ENCODE results near the gene C11orf58.

C11orf58 gene

DNA sequence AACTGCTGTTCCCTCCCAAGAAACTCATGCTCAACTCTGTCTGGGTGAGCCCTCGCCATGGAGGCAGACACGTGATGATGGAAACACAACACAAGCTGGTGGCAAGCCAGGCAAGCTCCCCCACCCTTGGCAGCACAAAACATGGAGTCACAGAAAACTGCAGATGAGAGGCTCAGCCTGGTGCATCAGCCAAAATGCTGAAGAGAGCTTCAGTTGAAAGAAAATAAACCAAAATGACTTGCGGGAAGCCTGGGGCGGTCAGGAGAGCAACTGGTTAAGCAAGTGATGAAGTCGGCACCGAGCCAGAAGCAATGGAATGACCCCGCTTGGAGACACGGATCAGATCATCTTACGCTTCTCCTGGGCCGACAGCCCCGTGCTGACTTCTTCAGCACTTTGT, 68.3 kb downstream of the C11orf58 start:
- no peak for DNase-seq

DNA sequence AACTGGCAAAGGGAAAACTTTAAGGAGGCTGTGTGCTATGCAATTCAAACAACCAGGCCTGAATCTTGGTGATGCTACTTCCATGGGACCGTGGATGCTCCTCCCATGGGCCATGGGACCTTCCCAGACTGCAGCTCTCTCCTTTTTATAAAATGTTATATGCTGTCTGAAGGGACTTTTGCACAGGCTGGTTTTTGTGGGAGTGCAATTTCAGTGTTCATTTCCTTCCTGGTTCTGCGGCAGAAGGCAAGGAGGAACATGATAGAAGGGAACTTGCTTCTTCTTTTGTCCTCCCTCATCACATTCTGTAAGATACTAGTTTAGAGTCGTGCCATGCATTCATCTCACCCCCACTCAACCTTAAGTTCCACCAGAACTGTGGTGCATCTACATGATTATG, 68.9 kb downstream of the C11orf58 start:
- no peak for DNase-seq
